Islet of Langerhans (tissue), 1 donor: ENCODE measurements around the gene TMEM97.
"Not testable (repeated sequence)": the region's sequence is repeated elsewhere in the genome, so short reads cannot be mapped to it uniquely, and the experiment has no call there.

ENCODE experiments used
- FAIRE-seq: peaks from one replicate; lab custom pipeline; 2011; peaks lifted over from hg19 to GRCh38; lab: Jason Lieb, UNC

The TMEM97 gene

GRCh38 chr17:28318759-28319597, at the start of gene TMEM97:
Gene TMEM97, plus strand, starts transcription at chr17:28319200. Its CDS starts 40 bp downstream, at chr17:28319240.
- FAIRE-seq: no peak

DNA sequence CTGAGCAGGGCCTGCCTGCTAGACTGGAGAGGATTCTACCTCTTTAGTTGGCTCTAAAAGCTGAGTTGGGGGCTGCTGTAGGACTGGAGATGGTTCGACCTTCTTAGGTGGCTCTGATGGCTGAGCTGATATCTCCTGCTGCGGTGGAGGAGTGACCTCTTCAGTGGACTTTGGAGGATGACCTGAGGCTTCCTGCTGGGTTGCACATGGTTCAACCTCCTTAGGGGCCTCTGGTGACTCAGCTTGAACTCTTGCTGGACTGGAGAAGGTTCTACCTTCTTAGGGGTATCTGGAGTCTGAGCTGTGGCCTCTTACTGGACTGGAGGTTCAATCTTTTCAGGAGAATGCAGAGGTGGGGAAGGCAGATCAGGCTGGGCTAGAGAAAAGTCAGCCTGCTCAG, 48.9 kb upstream of the TMEM97 start:
- no peak for FAIRE-seq

DNA sequence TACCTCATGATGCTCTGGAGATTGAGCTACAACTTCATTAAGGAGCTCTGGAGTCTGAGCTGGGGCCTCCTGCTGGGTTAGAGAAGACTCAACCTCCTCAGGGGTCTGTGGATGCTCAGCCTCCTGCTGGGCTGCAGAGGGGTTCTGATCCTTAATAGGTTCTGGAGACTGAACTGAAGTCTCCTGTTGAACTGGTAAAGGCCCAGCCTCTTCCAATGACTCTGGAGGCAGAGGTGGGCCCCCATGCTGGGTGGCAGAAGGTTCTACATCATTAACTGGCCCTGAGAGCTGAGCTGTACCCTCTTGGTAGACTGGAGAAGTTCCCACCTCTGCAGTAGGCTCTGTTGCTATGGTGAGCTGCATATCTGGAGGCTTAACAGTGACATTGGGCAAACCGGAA, 48.1 kb upstream of the TMEM97 start:
- no peak for FAIRE-seq

DNA sequence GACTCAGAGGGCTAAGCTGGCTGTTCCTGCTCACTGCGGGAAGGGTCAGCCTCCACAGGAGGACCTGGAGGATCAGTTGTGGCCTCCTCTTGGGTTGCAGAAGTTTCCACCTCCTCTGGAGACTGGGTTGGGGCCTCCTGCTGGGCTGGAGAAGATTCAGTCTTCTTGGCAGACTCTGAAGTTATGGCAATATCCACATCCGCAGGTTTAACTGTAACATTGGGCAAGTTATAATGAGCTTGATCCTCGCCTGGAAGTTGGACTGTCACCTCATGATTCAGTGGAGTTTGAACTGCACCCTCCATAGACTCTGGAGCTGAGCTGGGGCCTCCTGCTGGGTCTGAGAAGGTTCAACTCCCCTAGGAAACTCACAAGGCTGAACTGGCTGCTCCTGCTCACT, 47.6 kb upstream of the TMEM97 start:
- no peak for FAIRE-seq

- FAIRE-seq: no peak
These were observed 46.8 kb upstream of the TMEM97 start for GRCh38 chr17:28272166-28272565.

GRCh38 chr17:28273341-28273740, 45.7 kb upstream of the TMEM97 start:
- not testable (repeated sequence) for FAIRE-seq

- FAIRE-seq: no peak
These were observed 44.3 kb upstream of the TMEM97 start for GRCh38 chr17:28274591-28275265.

GRCh38 chr17:28276011-28276410, 43.0 kb upstream of the TMEM97 start:
- FAIRE-seq: no peak

DNA sequence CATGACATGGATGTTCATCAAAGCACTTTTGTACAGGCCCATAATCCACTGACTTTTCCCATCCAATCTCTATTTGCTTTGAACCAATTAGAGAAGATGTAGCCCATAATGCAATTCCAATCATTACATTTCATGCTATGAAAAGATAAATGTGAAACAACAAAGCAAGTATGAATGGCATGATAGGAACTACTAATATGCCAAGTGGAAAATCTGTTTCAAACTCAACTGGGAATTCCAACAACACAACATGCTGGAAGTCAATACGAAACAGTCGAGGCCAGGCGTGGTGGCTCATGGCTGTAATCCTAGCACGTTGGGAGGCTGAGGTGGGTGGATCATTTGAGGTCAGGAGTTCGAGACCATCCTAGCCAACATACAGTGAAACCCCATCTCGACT, 39.6 kb upstream of the TMEM97 start:
- no peak for FAIRE-seq

GRCh38 chr17:28280826-28281225, 38.2 kb upstream of the TMEM97 start:
- FAIRE-seq: no peak

GRCh38 chr17:28282596-28282995, 36.4 kb upstream of the TMEM97 start:
- FAIRE-seq: no peak

- no peak for FAIRE-seq
These were observed 33.0 kb upstream of the TMEM97 start for GRCh38 chr17:28285965-28286364.

- no peak for FAIRE-seq
These were observed 28.3 kb upstream of the TMEM97 start for GRCh38 chr17:28290703-28291102.

DNA sequence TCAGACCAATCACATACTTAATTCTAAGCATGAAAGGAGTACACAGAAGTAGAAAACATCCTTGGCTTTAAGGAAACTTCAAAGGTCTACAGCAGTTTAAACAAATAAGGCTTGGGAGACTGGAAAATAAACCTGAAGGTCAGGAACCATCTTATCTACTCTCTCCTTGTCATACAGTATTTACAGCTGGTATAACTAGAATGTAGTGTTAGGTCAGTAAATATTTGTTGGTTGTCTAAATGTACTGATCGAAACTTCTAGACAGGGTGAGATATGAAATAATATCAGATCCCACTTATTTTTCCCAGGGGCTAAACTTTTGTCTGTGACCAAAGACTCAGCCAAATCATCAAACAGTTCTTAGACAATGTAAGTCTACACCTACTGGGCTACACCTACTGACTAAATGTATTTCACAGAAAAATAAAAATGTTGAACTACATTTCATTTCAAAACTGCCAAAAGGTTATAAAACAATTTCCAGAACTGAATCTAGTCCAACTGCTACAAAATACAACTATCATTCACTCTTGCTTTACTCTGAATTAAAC, 27.1 kb upstream of the TMEM97 start:
- no peak for FAIRE-seq

DNA sequence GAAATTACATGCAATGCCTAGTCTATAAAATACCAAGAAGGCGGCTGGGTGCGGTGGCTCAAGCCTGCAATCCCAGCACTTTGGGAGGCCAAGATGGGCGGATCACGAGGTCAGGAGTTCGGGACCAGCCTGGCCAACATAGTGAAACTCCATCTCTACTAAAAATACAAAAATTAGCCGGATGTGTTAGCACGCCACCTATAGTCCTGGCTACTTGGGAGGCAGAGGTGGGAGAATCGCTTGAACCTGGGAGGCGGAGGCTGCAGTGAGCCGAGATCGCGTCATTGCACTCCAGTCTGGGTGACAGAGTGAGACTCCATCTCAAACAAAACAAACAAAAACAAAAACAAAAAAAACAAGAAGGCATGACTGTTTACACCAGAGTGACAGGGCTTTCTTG, 26.1 kb upstream of the TMEM97 start:
- FAIRE-seq: not testable (repeated sequence)

DNA sequence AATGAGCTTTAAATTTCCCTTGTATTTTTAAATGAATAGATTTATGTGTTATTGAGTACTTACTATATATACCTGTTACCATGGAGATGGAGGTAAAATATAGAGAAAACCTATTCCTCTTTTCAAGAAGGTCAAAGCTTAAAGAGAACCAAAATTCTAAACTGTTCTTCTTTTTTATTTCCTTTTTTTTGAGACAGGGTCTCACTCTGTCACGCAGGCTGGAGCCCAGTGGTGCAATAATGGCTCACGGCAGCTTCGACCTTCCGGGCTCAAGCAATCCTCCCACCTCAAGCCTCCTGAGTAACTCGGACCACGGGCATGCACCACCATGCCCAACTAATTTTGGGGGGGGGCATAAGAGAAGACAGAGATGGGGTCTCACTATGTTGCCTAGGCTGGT, 25.0 kb upstream of the TMEM97 start:
- no peak for FAIRE-seq

- no peak for FAIRE-seq
These were observed 23.1 kb upstream of the TMEM97 start for GRCh38 chr17:28295677-28296578.

DNA sequence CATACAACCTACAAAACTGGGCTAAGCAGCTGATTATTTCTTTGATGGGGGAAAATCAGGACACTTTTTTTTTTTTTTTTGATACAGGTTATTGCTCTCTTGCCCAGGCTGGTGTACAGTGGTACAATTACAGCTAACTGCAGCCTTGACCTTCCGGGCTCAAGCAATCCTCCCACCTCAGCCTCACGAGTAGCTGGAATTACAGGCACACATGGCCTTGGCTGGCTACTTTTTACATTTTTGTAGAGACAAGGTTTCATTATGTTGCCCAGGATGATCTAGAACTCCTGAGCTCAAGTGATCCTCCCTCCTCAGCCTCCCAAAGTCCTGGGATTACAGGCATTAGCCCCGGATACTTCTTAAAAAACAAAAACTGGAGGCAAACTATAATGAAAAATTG, 20.6 kb upstream of the TMEM97 start:
- no peak for FAIRE-seq

DNA sequence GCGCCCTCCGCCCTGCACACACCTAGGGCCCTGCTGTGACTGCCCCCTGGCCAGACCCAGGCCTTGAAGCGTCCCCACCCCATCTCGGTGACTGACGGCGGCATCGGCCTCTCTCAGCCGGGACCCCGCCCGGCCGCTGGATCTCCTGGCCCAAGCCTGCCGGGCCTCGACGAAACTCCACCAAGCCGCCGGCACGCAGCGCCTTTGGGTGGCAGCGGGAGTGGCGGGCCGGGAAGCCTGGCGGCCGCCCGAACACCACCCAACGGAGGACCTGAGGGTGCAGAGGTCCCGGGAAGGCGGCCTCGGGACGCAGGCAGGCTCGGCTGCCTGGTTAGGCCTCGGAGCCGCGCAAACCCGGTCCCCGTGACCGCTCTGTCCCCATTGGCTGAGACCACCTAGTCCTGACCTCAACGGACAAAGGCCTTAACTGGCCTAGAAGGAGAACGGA, 12.0 kb upstream of the TMEM97 start:
- no peak for FAIRE-seq

- no peak for FAIRE-seq
These were observed 5.2 kb upstream of the TMEM97 start for GRCh38 chr17:28313841-28314240.

DNA sequence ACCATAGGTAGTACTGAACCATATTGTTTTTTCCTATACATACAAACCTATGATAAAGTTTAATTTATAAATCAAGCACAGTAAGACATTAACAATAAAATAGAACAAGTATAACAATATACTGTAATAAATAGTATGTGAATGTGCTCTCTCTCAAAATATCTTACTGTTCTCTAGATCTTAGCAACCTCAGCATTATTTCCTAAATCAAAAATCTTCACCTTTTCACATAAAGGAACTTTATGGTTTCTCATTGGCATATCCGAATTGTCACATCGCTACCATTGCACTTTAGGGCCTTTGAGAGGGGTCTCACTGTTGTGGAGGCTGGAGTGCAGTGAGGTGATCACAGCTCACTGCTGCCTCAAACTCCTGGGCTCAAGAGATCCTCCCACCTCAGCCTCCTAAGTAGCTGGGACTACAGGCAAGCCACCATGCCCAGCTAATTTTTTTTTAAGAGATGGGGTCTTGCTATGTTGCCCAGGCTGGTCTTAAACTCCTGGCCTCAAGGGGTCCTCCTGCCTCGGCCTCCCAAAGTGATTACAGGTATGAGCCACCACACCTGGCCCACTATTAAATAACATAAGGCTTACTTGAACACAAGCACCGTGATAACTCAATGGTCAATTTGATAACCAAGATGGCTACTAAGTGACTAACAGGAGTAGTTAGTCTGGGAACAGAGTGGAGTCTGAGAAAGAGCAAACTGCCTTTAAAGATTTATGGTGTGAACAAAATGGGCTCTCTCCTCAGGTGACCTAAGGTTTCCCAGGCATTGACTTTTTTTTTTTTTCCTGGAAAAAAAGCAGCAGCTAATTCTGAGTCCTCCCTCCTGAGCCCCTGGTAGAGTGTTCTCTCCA, 2.9 kb upstream of the TMEM97 start:
- no peak for FAIRE-seq
